ENCODE results near the gene PKIG.

- TF ChIP-seq YY1 (IDR thresholded peaks at IDR 0.05; ENCODE audit: low read depth) (no peak), USF2 (IDR thresholded peaks at IDR 0.05; ENCODE audit: borderline replicate concordance, low read depth, low read length) (no peak), JUND (IDR thresholded peaks at IDR 0.05) (no peak), CTCF (IDR thresholded peaks at IDR 0.05) (no peak), NFIC (IDR thresholded peaks at IDR 0.05; ENCODE audit: borderline replicate concordance) (no peak)
These were observed 40.4 kb upstream of the PKIG start for GRCh38 chr20:44541992-44542391.
